ENCODE results near the gene TBC1D7.
A peak's percentile ranks its signal among the peaks of the same experiment; 100 is the strongest.

TBC1D7 gene

DNA sequence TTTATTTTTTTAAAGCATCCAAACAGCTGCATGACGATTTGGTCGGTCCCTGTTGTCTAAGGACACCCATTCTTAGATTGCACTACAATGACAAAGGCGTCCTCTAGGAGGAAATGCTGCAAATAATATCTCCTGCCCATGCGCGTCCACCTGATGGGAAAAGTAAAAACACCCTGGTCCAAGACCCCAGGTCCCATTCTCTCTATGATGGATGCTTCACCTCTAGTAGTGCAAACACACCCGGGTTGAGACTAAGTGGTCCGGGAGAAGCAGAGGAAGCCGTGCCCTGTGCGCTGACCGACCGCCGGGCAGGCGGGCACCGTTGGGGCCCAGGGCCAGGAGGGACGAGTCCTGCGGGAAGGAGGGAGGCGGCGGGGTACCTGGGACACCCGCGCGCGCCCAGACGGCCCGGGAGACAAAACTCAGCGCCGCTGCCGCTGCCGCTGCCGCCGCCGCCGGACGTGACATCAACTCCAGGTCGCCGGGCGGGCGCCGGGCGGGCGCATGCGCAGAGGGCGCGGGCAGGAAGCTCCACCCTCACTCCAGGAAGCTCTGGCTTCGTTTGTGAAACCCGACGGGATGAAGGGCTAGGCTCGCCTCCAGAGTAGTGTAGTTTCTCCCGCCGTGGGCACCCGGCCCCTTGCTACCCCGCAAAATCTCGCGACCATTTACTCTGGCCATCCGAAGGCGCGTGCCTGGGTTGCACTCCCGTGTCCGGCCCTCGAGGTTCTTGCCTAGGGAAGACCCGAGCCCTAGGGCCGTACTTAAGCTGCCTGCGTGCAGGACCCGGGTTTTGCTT, at the start of gene TBC1D7:
TSS of gene TBC1D7 (minus strand) at position 462 of the 799 bp plus-strand sequence. CDS start 1,639 bp downstream, outside the sequence.
- DNase-seq = peak; percentile 88

DNA sequence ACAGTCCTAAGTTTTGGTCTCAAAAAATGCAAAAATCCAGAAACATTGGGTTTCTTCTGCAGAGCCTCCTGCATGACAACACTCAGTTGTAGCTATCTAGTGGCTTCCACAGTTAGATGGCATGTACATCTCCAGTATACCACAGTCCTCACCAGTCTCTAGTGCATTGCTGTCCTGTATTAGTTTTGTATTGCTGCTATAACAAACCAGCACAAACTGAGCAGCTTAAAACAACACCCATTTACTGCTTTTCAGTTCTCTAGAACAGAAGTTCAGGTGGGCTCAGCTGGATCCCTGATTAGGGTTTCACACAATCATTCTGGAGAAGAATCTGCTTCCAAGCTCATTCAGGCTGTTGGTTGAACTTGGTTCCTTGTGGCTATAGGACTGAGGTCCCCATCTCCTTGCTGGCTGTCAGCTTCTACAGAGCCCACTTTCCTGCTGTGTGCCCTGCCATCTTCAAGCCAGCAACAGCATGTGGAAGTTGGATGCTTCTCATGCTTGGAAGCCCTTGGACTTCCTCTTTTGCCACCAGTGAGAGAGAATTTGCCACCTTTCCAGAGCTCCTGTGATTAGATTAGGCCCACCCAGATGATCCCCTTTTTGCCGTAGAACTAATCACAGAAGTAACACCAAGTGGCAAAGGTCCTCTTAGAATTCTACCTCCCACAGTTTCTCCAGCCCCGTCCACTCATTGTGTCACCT, 48.9 kb upstream of the TBC1D7 start:
- DNase-seq = no peak

DNA sequence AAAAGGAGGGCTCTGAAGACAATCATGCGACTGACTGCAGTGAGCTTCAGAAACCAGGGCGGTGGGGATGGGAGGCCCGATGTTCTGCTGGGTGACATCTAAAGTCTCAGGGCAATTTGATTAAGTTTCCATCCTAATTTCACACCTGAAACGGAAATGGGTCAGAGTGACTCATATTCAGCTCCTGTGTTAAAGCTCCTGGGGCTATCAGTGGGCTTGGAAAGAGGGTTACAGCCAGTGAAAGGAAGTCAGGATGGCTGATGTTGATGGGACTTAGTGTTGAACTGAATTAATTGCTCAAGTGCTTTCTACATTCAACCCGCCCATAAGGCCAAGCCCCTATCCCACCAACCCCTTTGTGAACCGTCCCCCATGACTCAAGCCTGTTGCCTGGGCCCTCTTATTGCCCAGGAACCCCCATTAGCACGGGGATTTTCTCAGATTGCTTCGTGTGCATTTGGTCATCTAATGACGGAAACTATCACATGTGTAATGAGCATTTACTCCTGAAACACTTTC, 47.1 kb upstream of the TBC1D7 start:
- DNase-seq = peak; percentile 22

DNA sequence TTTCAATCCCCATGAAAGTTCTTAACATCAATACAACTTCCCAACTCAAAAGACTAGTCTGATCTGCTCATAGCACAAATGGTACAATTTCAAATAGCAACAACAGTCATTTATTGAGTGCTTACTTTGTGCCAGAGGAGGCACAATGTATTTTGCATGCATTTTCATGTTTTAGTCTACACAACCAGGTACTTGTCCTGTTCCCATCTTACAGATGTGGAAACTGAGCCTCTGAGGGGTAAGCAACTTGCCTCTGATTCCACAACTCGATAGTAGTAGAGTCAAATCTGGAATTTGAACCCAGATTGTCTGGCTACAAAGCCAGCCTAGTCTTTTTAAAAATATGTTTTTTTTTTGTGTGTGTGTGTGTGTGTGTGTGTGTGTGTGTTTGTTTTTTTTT, 45.6 kb upstream of the TBC1D7 start:
- DNase-seq = no peak

DNA sequence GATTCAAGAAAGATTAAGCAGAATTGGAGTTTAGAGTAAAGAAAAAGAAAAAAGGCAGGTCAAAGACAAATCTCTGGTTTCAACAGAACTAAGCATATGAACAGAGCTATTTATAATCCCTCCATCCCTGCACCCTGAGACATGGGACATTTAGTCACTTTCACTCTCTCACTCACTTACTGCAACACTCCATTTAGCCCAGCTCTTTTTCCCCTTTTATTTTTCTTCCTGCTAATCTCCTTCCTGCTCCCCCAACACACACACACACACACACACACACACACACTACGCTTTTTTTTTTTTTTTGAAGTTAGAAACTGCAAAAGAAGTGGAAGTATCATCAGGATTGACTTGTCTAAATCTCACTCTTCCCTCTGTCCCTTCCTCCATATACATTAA, 45.1 kb upstream of the TBC1D7 start:
- no peak for DNase-seq

DNA sequence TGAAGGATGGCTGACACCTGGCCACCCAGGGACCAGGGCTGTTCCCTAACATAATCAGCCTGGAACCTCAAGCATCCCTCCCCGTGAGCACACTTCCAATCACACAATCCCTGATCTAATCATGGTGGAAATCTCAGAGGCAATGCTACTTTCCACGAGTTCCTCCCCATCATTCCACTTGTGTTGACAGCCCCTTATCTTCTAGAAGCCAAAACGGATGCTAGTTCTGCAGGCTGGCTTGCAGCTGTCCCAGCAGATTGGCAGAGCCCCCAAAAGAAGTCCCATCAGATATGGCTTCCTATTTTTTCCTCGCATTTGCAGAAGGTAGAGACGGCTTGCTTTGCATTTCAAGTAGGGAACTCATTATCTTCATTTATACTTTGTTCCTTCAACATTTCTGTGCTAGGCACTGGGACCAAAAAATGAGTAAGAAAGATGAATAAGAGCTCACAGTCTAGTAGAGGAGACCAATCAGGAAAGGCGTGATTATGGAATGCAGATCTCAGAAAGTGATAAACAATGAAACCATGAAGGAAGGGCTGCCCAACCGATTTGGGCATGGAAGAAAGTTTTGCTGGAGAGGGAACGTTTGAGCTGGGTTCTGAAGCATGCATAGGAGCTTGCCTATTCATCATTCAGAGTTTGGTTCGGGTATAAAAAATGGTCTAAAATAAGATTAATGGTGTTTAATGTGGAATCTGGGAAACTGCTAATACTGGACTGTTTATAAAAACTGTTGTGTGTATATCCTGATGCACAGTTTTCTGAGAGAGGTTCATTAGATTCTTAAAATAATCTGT, 44.6 kb upstream of the TBC1D7 start:
- no peak for DNase-seq

DNA sequence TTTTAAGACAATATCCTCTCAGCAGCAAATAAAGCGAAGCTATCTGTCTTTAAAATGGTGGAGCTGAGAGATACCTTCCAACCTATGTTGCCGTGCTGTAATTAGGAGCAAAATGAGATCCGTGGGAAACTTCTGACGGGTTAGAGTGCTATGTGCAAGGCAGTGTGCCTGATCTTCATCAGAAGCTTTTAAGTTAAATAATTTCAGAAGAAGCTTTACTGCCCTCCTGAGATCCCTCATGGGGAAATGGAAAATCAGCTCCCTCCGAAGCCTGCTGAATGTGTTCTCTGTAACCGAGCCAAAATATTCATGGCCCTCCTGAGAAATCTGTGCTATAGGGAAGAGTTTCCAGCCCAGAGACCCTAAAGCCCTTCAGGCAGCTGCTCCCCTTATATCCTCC, 43.7 kb upstream of the TBC1D7 start:
- no peak for DNase-seq

DNA sequence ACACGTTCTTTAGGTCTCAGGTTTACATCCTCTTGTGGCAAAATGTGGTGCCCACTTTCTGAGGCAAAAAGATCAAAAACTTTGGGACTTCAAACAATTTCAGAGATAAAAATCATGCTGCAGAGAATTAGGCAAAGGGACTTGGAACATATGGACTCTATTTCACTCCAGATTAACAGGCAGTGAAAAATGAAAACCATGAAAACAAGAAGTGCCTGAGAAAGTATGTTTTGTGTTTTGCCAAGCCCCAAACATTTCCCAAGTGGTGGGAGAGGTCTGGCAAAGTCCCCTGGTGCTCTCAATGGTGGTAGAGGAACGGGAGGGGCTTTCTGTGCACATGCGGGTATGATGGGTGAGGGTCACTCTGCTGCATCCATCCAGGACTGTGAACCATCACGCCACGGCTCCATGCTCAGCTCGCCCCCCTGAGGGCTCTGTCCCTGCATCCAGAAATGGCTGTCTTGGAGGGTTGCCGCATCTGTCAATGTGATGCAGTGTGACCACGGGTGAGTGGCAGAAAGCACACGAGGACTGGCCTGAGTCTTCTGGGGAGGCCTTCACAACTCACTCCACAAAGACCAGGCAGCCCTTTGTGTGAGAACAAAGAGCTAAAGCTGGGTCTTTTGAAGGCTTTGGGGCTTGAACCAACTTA, 43.2 kb upstream of the TBC1D7 start:
- no peak for DNase-seq

DNA sequence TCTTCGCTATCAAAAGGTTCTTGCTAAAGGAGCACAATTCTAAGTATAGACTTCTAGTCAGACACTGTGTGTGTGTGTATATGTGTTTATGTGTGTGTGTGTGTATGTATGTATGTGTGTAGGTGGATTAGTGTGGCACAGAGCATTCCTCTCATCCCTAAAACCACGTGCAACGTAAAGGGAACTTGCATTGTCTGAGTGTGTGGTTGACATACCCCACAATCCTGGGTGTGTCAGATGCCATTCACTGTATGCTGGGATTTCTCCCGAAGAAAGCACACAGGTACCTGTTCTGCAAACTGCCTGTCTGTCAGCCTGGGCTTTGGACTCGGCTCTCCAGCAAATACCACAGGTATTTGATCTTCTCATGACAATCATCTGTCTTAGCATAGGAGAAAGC, 42.3 kb upstream of the TBC1D7 start:
- no peak for DNase-seq

DNA sequence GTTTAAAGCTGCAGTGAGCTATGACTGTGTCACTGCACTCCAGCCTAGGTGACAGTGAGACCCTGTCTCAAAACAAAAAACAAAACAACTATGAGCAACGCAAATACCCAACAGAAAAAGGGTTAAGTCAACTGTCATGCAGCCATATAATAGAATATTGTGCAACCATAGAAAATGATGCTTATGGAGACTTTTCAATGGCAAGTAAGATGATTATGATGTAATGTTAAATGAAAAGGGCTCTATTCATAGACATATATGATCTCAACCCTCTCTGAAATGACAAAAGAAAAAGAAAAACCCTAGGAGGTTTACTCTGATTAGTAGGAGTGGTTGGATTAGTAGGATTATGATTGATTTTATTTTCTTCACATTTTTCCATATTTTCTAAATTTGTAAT, 41.3 kb upstream of the TBC1D7 start:
- DNase-seq = no peak

DNA sequence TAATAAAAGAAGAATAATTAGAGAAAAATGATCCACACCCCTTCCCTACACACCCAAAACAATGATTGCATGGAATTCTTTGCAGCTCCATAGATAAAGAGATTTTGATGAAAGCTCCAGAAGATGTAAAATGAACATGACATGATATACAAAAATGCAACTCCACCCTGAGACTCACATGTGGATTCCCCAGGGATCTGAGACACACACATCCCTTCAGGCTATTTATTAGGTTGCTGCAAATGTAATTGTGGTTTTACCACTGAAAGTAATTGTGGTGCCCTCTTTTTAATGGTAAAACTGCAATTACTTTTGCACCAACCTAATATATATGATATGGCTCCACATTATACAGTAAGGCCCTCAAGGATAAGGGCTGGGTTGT, 40.4 kb upstream of the TBC1D7 start:
- no peak for DNase-seq

DNA sequence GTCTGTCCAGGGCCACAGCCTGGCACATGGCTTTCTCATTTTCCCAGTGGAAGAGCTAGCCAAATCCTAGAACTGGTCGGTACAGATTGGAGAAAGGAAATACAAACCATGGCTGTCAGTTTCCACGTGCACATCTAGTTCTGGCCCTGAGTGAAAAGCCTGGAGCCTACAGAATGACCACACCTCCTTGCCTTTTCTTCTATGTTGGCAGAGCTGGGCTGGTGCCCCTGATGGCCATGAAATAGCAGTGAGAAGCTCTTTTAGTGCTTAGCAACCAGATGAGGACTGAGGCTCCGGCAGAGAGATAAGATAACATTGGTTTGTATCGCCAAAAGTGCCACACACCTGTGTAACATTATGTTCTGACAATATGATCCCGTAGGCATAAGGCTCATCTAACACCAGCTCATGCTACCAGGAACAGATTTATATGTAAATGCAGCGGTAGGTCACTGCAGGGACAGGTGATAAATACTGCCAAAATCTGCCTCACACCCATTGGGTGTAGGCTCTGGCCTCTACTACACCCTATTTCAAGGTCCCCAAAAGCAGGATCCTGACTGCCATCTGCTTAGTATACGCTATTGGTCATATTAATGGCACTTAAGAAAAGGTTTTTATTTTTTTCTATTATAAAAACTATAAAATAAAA, 39.9 kb upstream of the TBC1D7 start:
- DNase-seq = no peak

DNA sequence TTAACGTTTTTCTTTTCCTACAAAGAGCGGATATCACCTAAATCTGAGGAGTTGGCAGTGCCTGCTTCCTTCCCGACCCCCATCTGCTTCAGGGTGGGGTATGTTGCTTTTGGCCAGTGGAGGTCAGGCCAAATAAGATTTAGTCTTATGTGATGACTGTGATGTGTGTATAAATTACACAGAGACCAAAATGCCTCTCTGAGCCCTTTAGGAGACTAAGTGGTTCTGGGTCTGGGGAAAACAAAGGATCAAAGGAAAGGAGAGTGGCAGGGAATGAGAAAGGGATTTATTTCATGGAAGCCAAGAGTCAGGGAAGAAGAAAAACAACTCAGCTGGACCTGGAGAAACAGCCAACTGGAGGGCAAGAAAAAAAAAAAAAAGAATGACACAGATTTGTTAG, 39.1 kb upstream of the TBC1D7 start:
- no peak for DNase-seq

DNA sequence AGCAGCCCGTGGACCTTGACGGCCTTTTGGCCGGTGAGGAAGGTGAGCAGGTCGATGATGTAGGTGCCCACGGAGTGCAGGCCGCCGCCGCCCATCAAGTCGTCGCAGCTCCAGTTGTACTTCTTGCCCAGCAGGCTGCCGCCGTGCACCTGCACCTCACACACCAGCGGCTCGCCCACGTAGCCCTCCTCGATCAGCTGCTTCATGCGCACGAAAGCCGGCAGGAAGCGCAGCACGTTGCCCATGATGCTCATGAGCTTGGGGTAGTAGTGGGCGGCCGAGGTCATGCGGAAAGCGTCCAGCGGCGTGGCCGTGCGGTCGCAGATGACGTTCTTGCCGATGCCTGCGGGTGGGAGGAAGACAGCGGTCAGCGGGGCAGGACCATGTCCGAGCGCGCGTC, 37.0 kb upstream of the TBC1D7 start:
- no peak for DNase-seq

DNA sequence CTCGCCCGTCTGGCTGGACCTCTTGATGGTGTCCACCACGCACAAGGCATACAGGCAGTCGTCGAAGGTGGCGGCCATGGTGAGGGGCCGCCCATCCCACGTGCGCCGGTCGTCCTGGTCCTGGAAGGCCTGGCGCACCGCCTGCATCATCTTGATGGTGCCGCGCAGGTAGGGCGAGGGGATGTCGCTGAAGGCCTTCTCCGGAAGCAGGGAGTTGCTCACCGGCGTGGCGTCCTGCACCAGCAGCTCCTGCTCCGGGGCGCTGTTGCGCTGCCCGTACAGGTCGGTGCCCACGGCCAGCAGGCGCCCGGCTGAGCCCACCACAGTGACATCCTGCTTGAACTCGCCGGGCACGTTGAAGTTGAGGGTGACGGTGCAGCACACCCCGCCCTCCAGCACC, 36.5 kb upstream of the TBC1D7 start:
- no peak for DNase-seq

DNA sequence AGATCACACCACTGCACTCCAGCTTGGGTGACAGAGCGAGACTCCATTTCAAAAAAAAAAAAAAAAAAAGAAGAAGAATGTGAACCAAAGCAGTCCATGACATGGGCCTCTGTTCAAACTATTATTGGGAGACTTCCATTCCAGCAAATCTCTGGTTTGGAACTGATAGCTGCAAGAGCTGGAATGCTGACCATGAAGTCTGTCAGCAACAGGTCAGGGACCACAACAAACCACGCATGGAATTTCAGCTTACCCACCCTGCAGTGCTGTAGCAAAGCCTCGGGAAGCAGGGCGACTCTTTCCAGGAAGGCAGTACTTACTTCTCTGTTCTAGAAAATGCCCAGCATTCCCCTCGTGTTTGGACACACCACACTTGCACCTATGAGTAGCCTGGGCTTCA, 34.1 kb upstream of the TBC1D7 start:
- no peak for DNase-seq

DNA sequence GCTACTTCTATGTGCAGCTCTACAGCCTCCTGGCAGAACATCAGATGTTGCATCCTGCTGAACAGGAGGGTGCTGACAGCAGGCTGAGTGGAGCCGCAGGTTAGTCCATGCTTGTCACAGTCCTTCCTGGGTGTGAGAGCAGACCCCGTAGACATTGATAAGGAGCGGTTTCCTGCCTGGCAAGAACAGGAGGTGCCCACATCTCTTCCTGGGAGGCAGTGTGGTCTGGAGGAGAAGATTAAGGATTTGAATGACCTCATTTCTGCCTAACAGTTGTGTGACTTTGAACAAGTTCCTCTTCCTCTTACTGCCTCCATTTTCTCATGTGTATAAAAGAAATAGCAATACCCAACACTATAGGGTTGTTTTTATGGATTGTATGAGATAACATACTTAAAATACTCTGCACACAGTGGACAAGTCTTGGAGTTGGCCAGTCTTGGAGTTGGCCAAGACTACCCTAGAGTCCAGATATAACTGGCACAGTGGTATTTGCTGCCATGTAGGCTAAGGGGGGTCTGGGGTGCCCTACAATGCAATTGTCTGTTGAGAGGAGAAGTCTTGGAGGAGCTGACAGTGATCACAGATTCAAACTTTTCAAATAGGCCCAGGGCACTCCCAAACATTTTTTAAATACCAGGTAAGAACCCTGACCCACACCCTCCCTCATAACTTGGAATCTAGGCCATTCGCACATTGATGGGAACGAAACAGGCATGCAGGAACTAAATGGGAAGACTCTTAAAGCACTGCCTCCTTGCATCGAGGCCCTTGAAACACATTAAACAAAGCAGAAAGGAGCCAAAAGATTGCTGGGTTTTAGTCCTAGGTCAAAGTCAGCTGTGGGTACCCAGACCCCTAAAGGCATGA, 32.6 kb upstream of the TBC1D7 start:
- DNase-seq = no peak

DNA sequence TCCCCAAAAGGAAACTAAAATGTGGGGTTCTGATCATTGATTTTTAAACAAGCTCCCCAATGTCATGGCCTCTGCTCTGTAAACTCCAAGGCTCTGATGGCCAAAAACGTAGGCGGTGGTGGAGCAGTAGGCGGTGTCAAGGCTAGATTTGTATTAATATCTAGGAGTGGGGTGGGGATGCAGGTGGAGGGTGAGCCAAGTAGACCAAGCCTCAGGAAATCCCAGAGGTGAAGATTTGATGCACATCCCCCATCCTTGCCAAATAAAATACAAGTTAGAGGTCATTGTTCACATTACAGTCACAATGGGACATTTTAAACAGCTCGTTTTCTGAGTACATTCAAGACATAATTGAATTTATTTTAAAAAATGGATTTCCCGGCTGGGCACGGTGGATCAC, 30.9 kb upstream of the TBC1D7 start:
- DNase-seq = no peak

DNA sequence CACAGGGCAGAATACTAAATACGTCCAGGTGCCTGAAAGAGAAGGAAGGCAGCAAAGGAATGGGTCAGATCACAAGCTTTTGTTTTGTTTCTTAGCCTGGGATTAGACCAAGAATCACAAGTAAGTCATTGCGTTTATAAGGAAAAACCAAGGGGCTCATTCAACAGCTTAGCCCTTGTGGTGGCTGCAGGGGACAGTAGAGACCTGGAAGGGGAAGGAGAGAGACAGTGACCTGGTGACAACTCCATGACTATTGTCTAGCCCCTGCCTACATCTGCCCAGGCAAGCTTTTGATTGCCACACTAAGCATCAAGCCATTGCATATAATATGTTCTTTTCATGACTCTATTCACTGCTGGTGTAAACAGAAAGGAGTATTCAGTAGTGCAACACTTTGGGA, 30.2 kb upstream of the TBC1D7 start:
- no peak for DNase-seq

DNA sequence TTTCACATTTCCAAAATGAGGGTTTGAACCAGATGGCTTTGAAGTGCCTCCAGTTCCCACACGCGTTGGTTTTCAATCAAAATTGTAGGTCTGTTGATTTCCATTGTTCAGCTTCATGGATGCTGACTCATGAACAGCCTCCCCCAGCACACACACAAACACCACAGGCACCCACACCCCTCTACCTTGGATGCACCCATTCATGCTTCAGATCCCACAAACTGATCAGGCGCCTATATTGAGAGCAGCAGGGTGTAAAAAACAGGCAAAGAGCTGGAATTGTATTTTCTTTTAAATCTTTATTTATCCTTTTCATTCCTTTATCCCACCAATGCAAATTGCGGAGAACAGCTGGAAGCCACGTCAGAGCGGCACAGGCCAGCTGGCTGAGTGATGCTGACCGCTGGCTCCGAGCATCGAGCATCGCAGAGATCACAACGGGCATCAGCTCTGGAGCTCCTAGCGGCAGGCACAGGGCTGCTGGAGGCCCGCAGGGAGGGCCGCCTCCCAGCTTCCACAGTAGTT, 29.3 kb upstream of the TBC1D7 start:
- DNase-seq = no peak

All from stimulated activated naive CD4-positive, alpha-beta T cell treated with Interleukin-2 at 50 U/mL for 16 hours (primary cell).